ENCODE data around the gene DAW1.

- TF ChIP-seq TAF1 (conservative IDR thresholded peaks at IDR 0.05) (no peak), REST (IDR thresholded peaks at IDR 0.05) (no peak), CTCF (IDR thresholded peaks at IDR 0.05; ENCODE audit: low read depth, low read length, missing input control) (no peak), HNF4G (IDR thresholded peaks at IDR 0.05) (no peak), EGR1 (IDR thresholded peaks at IDR 0.05; ENCODE audit: low read depth in 2 of 2) (no peak), GABPA (IDR thresholded peaks at IDR 0.05 in 1 of 2, conservative IDR thresholded peaks at IDR 0.05 in 1 of 2) (no peak), FOXA1 (IDR thresholded peaks at IDR 0.05) (no peak)
- TF ChIP-seq, protein P1, sequence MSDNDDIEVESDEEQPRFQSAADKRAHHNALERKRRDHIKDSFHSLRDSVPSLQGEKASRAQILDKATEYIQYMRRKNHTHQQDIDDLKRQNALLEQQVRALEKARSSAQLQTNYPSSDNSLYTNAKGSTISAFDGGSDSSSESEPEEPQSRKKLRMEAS (IDR thresholded peaks at IDR 0.05): no peak
- TF ChIP-seq, protein P2, sequence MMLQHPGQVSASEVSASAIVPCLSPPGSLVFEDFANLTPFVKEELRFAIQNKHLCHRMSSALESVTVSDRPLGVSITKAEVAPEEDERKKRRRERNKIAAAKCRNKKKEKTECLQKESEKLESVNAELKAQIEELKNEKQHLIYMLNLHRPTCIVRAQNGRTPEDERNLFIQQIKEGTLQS (IDR thresholded peaks at IDR 0.05): no peak
- TF ChIP-seq, protein P3, sequence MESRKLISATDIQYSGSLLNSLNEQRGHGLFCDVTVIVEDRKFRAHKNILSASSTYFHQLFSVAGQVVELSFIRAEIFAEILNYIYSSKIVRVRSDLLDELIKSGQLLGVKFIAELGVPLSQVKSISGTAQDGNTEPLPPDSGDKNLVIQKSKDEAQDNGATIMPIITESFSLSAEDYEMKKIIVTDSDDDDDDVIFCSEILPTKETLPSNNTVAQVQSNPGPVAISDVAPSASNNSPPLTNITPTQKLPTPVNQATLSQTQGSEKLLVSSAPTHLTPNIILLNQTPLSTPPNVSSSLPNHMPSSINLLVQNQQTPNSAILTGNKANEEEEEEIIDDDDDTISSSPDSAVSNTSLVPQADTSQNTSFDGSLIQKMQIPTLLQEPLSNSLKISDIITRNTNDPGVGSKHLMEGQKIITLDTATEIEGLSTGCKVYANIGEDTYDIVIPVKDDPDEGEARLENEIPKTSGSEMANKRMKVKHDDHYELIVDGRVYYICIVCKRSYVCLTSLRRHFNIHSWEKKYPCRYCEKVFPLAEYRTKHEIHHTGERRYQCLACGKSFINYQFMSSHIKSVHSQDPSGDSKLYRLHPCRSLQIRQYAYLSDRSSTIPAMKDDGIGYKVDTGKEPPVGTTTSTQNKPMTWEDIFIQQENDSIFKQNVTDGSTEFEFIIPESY (IDR thresholded peaks at IDR 0.05): no peak
Observed at GRCh38 chr2:227914362-227914761, 42.9 kb downstream of the DAW1 start.
